Stimulated activated CD8-positive, alpha-beta memory T cell treated with anti-CD3 and anti-CD28 coated beads, Interleukin-2, amount 100 ng/mL, for 48 hours (primary cell): ENCODE measurements around the gene BTBD19.

Source experiments
- DNase-seq, 2 donors: peaks; one replicate each; pipeline ENCODE4 v3.0.0-alpha.2; 2020; ENCODE audit warnings: low read depth in 2 of 2

The BTBD19 gene

GRCh38 chr1:44855742-44856141 lies 47.4 kb downstream of the BTBD19 start:
- DNase-seq = no peak

GRCh38 chr1:44857446-44857845 lies 49.1 kb downstream of the BTBD19 start:
- no peak for DNase-seq

GRCh38 chr1:44860331-44860730 lies 52.0 kb downstream of the BTBD19 start:
- DNase-seq = no peak

- no peak for DNase-seq
Measured at GRCh38 chr1:44860891-44861425, 52.6 kb downstream of the BTBD19 start.

- DNase-seq = no peak
Measured at GRCh38 chr1:44862829-44863401, 54.6 kb downstream of the BTBD19 start.
